Measurements from ENCODE around the gene PTPN9.
"Not testable (repeated sequence)": the region's sequence is repeated elsewhere in the genome, so short reads cannot be mapped to it uniquely, and the experiment has no call there.

The PTPN9 gene

DNA sequence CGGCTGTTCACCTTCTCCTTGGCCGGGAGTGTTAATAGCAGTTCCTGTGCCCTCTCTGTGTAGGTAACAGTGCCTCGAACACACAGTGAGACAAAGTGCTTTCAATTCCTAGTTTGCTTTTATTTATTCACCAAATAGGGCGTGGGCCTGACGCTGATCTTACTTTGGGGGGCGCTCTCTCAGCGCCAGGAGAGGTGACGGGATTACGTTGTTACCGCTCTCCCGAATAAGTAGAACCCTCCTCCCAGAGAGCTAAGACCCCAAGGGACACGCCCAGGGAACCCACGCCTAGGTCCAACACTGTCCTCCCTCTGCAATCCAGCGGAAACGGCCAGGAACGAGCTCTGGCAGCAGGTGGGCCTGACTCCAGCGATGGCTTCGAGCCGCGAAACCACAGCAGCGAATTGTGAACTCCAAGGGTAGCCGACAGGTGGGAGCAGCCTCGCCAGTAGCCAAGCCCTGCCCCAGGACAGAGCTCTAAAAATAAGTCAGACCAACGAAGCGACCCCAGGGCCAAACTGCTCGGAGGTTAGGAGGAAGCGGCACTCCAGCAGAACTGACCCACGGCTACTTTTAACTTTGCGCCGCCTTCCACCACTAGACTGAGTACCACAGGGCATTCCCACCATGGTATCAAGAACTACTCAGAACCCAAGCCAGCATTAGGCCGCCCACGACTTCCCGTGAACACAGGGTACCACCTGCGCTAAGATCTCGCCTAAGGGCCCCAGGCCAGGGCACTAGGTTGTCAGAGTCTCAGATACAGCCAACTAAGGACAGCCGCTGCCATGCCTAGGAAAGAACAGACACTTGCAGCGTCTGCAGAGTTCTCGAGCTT lies 126.0 kb downstream of the PTPN9 start:
- peak; percentile 19 for DNase-seq (ENCODE audit: low read depth)

DNA sequence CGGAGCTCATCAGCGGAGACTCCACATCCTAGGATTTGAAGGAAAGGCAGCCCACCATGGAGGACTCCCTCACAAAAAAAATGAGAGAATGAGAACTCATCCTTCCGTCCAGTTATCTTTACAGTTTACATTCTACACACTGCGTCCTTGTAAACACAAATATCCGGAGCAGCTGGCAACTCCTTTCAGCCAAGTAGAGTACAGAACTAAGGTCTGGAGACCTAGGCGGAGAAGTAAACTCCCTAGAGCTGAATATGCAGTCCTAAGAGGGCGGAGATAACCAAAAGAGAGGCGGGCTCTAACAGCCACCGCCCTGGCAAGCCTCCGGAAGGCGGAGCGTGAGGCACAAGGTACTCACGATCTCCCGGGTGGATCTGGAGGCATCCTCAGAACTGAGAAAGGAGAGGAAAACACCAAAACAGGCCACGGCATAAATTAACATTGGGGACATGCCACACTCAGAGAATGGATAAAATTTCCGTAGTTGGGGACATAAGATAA lies 126.7 kb downstream of the PTPN9 start:
- peak; percentile 63 for DNase-seq (ENCODE audit: low read depth)

DNA sequence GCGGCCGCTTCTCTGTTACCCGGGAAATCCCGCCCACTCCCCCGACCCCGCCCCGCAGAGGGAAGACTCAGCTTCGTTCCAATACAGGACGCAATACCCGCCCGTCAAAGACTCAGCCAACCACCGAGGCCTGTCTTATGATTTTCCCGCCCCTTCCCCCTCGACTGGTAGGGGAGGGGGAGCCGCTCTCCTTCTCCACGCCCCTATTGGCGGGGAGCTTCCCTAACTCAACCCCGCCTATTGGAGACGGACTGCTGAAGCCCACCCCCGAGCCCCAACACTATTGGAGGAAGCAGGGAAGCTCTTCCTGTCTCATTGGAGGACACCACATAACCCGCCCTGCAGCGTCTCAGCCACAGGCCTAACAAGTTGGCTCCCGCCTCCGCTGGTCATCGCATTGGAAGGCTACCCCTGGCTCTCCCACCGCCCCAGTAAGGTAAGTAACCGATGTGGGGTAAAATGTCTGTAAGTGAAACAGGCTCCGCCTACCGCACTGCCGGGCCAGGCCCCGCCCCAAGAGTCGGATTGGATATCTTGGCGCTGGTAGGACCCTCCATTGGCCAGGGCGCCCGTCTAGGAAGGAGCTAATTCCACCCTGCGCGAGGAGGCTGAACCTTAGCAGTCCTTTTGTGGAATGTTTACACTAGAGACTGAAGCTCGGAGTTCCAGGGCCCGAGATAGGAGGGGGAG lies 127.3 kb downstream of the PTPN9 start, which contains the start of gene SIN3A:
Gene SIN3A, minus strand, starts transcription at position 17 of the 690 bp plus-strand sequence. CDS start 21,315 bp downstream, outside the sequence.
- DNase-seq (ENCODE audit: low read depth), result peak; percentile 98

DNA sequence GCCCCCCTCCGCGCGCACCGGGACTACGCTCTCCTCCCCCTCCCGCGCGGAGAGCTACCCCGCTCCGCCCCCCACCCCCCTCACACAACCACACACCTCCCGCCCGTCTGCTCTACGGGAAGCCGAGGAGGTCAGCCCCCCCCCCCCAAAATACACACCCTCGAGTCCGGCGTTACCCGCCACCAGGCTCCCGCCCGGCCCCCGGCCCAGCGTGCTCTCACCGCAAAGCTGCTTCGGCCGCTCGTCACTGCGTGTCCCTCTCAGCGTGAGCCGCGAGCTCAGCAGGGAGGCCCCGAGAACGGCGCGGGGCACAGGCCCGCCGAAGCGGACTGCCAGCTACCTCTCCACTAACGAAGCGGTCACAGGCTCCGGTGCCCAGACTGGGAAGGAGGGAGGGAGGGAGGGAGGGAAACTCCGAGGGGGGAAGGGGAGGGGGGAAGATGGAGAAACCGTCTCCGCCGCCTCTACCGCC lies 127.9 kb downstream of the PTPN9 start:
- no peak for DNase-seq (ENCODE audit: low read depth)

DNA sequence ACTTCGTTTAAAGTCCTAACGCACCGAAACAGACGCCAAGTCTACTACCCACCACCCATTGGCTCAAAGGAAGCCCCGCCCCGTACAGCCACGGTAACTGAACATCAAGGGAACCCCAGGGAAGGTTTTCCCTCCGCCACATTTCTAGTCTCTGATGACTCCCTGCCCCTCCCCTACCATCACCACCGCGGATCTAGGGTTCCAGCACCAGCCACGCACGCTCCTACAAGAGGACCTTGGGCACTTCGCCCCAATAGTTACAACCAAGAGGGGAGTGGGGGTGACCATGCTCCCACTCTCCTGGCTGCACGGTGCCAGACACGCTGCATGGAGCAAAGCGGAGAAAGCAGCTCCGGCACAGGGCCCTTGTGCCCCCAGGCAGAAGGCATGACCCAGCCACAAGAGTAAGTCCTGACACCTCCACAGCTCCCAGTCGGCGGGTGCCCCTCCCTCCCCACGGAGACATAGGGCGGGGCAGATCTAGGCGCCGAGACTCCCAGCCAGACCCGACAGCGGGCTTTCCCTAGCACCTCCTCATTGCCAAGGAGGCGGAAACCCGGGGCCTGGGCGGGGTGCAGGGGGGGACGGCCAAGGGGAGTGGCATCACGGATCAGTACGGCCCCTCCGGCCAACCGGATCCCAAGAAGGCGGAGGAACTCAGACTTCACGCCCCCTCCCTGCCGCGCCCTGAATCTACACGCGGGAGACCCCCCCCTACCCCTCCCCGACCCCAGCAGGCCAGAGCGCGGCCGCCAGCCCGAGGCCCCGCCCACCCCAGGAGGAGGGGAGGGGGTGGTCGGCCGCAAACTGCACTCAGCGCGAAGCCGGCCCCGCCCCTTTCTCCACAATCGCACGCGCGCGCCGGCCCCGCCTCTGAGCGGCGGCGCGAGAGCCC lies 128.6 kb downstream of the PTPN9 start:
- peak; percentile 92 for DNase-seq (ENCODE audit: low read depth)

DNA sequence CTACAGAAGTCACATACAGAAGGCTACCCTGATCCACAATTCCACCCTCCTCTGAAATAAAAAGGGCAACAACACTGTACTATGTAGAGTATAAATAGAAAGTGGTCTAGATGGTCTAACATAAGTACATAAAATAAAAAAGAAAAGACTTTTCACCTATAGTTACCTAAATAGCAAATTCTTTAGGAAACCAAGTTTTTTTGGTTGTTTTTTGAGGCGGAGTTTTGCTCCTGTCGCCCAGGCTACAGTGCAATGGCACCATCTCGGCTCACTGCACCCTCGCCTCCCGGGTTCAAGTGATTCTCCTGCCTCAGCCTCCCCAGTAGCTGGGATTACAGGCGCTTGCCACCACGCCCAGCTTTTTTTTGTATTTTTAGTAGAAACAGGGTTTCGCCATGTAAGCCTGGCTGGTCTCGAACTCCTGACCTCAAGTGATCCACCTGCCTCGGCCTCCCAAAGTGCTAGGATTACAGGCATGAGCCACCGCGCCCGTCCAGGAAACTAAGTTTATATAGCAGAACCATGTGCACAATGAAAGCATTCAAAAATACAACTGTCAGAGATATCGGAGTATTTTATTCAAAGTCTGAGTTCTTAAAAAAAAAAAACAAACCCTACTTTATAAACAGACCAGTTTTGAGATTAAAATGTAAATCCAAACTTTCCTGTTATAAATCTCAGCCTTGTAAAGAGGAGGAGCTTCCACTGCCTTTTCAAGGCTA lies 129.4 kb downstream of the PTPN9 start:
- DNase-seq (ENCODE audit: low read depth), result no peak

DNA sequence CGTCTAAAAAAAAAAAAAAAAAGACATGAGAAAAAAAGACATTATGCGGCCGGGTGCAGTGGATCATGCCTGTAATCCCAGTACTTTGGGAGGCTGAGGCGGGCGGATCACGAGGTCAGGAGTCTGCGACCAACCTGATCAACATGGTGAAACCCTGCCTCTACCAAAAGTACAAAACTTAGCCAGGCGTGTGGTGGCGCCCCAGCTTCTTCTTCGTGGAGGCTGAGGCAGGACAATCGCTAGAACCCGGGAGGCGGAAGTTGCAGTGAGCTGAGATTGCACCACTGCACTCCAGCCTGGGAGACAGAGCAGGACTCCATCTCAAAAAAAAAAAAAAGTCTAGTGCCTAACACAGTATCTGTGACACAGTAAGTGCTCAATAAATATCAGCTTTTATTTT lies 130.9 kb downstream of the PTPN9 start:
- DNase-seq (ENCODE audit: low read depth), result not testable (repeated sequence)

DNA sequence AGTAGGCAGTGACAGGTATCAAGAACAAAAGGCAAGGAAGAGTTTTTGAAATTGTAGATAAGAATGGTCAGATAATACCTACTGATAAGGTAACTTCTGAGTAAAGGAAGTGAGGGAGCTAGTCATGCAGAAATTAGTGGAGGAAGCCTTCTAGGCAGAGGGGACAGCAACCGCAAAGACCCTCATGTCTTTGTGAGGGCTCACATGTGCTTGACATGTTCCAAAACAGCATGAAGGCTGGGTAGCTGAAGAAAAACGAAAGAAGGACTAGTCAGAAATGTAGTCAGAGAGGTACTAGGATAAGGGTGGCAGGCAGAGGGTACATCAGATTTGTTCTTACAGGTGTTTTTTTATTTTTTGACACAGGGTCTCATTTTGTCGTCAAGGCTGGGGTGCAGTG lies 133.0 kb downstream of the PTPN9 start:
- no peak for DNase-seq (ENCODE audit: low read depth)

DNA sequence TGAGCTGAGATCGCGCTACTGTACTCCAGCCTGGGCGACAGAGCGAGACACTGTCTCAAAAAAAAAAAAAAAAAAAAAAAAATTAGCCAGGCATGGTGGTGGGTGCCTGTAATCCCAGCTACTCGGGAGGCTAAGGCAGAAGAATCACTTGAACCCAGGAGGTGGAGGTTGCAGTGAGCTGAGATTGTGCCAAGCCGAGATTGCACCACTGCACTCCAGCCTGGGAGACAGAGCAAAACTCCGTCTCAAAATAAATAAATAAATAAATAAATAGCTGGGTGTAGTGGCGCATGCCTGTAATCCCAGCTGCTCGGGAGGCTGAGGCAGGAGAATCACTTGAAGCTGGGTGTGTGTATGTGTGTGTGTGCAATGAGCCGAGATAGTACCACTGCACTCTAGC lies 133.8 kb downstream of the PTPN9 start:
- not testable (repeated sequence) for DNase-seq (ENCODE audit: low read depth)

DNA sequence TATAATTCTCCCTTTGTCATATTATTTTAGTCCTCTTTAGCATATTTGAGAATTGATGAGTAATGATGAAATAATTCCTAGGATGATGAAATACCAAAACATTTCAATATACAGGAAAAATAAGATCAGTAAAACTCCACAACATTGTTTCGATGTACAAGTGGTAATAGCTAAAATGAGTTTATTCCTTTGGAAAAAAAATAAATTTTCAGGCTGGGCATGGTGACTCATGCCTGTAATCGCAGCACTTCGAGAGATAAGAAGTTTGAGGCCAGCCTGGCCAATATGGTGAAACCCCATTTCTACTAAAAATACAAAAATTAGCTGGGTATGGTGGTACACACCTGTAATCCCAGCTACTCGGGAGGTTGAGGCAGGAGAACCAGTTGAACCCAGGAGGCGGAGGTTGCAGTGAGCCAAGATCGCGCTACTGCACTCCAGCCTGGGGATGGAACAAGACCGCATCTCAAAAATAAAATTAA lies 135.1 kb downstream of the PTPN9 start:
- DNase-seq (ENCODE audit: low read depth), result not testable (repeated sequence)

DNA sequence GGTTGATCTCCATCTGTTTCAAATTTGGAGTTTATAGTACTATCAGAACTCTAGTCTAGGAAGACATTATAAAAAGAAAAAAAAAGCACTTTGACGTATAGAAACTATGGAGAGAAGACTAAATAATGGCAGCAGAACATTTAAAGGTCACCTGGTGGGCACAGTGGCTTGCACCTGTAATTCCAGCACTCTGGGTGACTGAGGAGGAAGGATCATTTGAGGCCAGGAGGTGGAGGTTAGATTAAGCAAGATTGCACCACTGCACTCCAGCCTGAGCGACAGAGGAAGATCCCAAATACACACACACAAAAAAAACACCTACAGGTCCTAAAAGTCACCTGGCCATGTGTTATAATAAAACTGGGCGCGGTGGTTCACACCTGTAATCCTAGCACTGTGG lies 141.4 kb downstream of the PTPN9 start:
- no peak for DNase-seq (ENCODE audit: low read depth)

DNA sequence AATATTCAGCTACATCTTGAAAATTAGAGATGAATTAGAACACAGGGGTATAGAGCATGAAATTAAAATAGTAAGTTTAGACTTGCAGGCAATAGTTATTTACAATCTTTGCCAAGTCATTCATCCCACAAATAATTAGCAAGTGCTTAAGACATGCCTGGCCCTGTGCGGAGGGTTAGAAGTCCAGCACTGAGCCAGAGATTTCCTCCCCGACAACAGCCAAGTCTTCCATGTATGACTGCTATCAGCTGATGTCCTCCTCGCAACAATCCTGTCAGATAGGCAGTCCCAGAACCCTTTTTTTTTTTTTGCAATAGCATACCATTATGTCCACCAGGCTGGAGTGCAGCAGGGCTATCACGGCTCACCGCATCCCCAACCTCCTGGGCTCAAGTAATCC lies 142.2 kb downstream of the PTPN9 start:
- DNase-seq (ENCODE audit: low read depth), result no peak

DNA sequence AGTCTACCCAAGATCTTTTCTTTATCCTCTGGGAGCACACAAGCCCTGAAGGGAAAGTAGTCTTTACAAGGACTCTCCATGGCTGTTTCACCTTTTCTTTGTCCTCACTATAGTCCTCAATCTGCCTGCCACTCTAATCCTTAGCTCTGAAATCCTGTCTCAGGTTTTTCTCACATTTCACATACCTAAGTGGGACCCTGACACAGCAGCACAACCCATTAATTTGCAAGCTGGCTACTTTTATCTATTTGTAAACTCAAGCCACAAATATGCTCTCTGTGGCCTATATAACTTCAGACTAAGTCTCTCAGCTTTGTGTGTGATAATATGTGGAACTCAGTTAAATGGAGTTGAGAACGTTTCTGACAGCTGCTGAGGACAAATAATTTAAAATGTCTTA lies 147.4 kb downstream of the PTPN9 start:
- DNase-seq (ENCODE audit: low read depth), result no peak

DNA sequence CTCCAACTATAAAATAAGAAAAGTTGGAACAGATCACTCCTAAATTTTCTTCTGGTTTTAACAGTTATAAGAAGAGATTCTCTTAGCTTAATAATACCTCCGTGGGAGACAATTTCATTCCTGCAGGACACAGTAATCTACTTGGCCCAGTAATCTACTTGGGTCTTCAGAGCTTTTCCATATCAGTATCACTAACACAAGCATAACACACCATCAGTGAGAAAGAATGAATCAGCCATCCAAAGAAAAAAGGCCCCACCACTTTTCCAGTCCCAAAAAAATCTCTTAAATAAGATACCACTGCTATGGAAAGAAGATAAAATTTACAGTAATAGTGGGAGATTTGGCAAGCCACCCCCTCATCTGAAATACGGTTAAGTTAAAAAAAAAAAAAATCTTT lies 147.8 kb downstream of the PTPN9 start:
- DNase-seq (ENCODE audit: low read depth), result no peak

DNA sequence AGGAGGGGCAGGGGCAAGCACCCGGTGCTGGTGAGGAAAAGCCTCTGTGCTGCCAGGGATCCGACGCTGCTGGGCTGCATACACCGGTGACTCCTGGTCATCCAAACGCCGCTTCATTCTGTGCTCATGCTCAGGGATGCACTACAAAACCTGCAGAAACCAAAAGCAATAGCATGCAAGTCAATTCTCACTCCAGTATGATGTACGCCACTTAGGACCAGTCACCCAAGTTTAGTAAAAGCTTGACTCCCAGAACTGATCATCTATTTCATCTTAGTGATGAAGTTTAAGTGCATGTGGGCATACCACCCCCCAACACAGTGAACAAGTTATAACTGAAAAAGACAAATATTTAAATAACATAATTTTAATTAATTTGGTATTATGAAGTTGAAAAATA lies 148.9 kb downstream of the PTPN9 start:
- no peak for DNase-seq (ENCODE audit: low read depth)

DNA sequence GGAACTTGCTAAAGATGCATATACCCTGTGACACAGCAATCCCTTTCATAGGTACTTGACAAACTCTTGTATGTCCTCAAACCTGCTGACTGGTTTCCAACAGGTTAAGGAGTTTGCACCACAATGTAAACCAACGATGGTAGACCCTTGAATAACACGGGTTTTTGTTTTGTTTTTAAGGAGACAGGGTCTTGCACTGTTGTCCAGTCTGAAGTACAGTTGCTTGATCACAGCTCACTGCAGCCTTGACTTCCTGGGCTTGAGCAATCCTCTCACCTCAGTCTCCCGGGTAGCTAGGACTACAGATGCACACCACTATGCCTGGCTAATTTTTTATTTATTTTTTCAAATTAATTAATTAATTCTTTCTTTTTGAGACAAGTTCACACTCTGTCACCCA lies 151.0 kb downstream of the PTPN9 start:
- no peak for DNase-seq (ENCODE audit: low read depth)

DNA sequence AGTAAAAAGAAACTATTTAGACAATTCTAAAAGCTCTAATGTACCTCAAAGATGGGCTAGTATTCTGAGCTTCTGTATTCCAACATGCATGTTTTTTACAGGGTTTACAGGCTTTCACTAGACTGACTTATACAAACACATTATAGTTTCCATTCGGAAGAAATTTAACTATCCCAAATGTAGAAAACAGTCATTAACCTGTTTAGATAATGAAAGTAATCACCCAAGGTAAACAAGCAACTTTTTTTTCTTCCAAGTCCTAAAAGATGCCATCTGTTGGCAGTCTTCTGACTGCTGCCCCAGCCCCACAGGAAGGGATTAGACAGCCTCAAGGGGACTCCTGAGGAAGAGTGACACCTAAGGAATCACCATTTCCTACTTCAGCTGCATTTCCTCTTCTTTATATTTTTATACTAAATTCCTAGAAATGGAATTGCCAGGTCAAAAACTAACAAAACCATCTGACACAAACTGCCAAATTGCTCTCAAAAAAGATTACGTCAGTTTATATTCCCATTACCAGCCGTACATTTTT lies 153.1 kb downstream of the PTPN9 start:
- no peak for DNase-seq (ENCODE audit: low read depth)

DNA sequence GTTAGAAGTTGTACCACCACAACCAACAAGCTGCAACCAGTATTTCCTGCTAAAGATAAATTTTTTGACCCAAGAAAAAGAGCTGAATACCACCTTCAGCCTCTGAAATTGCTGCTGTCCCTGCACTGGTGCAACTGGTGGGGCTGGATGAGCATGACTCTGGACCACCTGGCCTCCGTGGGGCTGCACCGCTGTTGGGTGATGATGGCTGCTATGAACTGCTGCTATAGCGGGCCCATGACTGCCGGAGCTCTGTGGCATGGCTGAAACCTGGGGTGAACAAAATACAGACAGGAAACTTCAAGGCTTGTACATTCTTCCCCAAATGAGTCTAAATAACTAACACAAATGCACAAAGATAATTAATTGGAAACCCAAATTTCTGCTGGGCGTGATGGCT lies 156.6 kb downstream of the PTPN9 start:
- no peak for DNase-seq (ENCODE audit: low read depth)

DNA sequence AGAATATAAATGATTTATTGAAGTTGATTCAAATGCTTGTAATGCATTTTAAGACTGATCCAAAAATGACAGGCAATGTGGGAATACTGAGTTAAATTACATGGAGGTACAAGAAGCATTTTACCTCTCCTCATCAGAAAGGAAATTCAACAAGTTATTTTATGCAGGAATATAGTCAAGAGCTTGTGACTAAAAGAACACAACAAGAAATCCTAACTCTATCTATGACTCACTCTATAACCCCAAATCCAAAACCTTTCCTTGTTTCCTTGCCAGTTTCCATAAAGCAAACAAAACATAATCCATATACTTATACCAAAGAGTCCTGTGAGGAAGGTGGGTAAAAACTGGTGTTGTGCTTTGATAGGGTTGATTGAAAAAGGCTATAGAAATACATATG lies 158.4 kb downstream of the PTPN9 start:
- DNase-seq (ENCODE audit: low read depth), result no peak

DNA sequence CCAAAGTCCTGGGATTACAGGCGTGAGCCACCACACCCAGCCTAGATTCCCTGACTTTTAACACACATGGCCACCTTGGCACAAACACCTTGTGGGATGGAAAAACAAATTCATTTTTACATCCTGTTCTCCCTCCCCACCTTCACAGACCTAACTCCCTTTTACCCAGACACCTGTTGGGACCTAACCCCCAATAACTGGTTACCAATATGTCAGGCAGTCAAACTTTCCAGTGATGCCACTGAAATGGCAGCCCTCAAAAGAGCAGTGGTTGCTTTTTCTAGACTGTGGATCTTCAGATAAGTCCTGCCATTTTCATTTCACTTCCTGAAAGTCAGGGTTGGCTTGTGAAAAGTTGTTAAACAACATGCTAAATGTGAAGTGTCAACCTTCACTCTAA lies 162.5 kb downstream of the PTPN9 start:
- DNase-seq (ENCODE audit: low read depth), result no peak

All from activated T-helper 1 cell treated with Interleukin-2 at 50 U/mL for 16 hours (primary cell).